Activated CD4-positive, alpha-beta T cell treated with anti-CD3 and anti-CD28 coated beads, Interleukin-2, amount 10 ng/mL, durations not matched to agents 24 days and 14 days (primary cell): ENCODE data around the gene BRPF1. TPM values are rescaled to one million over a fixed set of nuclear protein-coding genes. Genes with fewer than 3 reads are reported as not detected.

ENCODE experiments used
- DNase-seq: peaks from one replicate; pipeline ENCODE4 v3.0.0; 2022
- H3K27ac Mint-ChIP-seq: one replicate; pipeline ENCODE4 v1.8.0; 2022; ENCODE audit warnings: mild to moderate bottlenecking, mixed read lengths
- H3K27me3 Mint-ChIP-seq: one replicate; pipeline ENCODE4 v1.8.0; 2022; ENCODE audit warnings: mixed read lengths
- H3K36me3 Mint-ChIP-seq: one replicate; pipeline ENCODE4 v1.8.0; 2022; ENCODE audit warnings: low read depth, mild to moderate bottlenecking, mixed read lengths
- H3K4me1 Mint-ChIP-seq: one replicate; pipeline ENCODE4 v1.8.0; 2021; ENCODE audit warnings: mixed read lengths
- H3K4me3 Mint-ChIP-seq: one replicate; pipeline ENCODE4 v1.8.0; 2022; ENCODE audit warnings: mild to moderate bottlenecking, moderate library complexity, mixed read lengths
- H3K9me3 Mint-ChIP-seq: one replicate; pipeline ENCODE4 v1.8.0; 2021; ENCODE audit warnings: mixed read lengths
- intact Hi-C: fragments of 100-400 bp; cut with micrococcal nuclease; formaldehyde crosslinking; loops from one replicate; pipeline ENCODE4 v1.15.1; 2023
- total RNA-seq: library from RNA; stranded (reverse); gene quantifications from 2 replicates; pipeline ENCODE4 v1.2.3, GENCODE V29; 2022

Gene BRPF1
- total RNA-seq = 41.7 and 45.3 TPM in 2 replicates

GRCh38 chr3:9731206-9732079 lies at the start of gene BRPF1:
BRPF1 (plus strand) TSS chr3:9731735; CDS start chr3:9734141, 2,406 bp downstream.
- H3K36me3 Mint-ChIP-seq = peaks cover 29% of the 10 kb centered on the region

GRCh38 chr3:9682096-9682495 lies 49.4 kb upstream of the BRPF1 start:
- intact Hi-C loops = no loop called here
- H3K27ac Mint-ChIP-seq = no peak overlapping the region
- H3K36me3 Mint-ChIP-seq = peaks cover 63% of the 10 kb centered on the region
- no peaks in the 10 kb centered on the region for H3K27me3 Mint-ChIP-seq
- H3K4me1 Mint-ChIP-seq = no peaks in the 10 kb centered on the region
- no peak for DNase-seq
- no peaks in the 10 kb centered on the region for H3K9me3 Mint-ChIP-seq
- no peak overlapping the region for H3K4me3 Mint-ChIP-seq

More at GRCh38 chr3:9731206-9732079, at the start of gene BRPF1:
- Mint-ChIP-seq H3K9me3 (no peaks in the 10 kb centered on the region), H3K27me3 (no peaks in the 10 kb centered on the region), H3K27ac (peak within 1 kb of the TSS; percentile 95), H3K4me1 (peaks cover 65% of the 10 kb centered on the region), H3K4me3 (peak within 1 kb of the TSS; percentile 87)
- intact Hi-C loops = loop anchor here (1.0 to 2.0 kb wide), 7 partner anchors 19 to 369 kb away; partner anchors contain the start of genes CAMK1, CRELD1, MTMR14 and SETD5
- DNase-seq = peak; percentile 98

- intact Hi-C loops = no loop called here
- Mint-ChIP-seq H3K9me3 (no peaks in the 10 kb centered on the region), H3K27ac (no peak overlapping the region), H3K27me3 (no peaks in the 10 kb centered on the region), H3K4me1 (no peaks in the 10 kb centered on the region), H3K4me3 (no peak overlapping the region), H3K36me3 (peaks cover 62% of the 10 kb centered on the region)
- DNase-seq = no peak
These were observed 48.1 kb upstream of the BRPF1 start for GRCh38 chr3:9683426-9683825.

- no peak overlapping the region for H3K4me3 Mint-ChIP-seq
These were observed 46.1 kb upstream of the BRPF1 start for GRCh38 chr3:9685216-9686049.

GRCh38 chr3:9686050-9686550 lies 45.4 kb upstream of the BRPF1 start:
- Mint-ChIP-seq H3K36me3 (peaks cover 56% of the 10 kb centered on the region), H3K27me3 (no peaks in the 10 kb centered on the region), H3K27ac (no peak overlapping the region), H3K4me3 (no peak overlapping the region), H3K9me3 (no peaks in the 10 kb centered on the region), H3K4me1 (no peaks in the 10 kb centered on the region)
- intact Hi-C loops = no loop called here
- DNase-seq = no peak

More at GRCh38 chr3:9685216-9686049, 46.1 kb upstream of the BRPF1 start:
- Mint-ChIP-seq H3K27me3 (no peaks in the 10 kb centered on the region), H3K36me3 (peaks cover 60% of the 10 kb centered on the region), H3K9me3 (no peaks in the 10 kb centered on the region), H3K27ac (no peak overlapping the region), H3K4me1 (no peaks in the 10 kb centered on the region)
- no peak for DNase-seq
- intact Hi-C loops = no loop called here

GRCh38 chr3:9686703-9687102 lies 44.8 kb upstream of the BRPF1 start:
- H3K36me3 Mint-ChIP-seq = peaks cover 51% of the 10 kb centered on the region
- no peak overlapping the region for H3K4me3 Mint-ChIP-seq
- no peaks in the 10 kb centered on the region for H3K27me3 Mint-ChIP-seq
- no peaks in the 10 kb centered on the region for H3K9me3 Mint-ChIP-seq
- no peaks in the 10 kb centered on the region for H3K4me1 Mint-ChIP-seq
- H3K27ac Mint-ChIP-seq = no peak overlapping the region
- intact Hi-C loops = no loop called here
- no peak for DNase-seq

GRCh38 chr3:9687514-9687913 lies 44.0 kb upstream of the BRPF1 start:
- Mint-ChIP-seq H3K4me1 (no peaks in the 10 kb centered on the region), H3K27ac (no peak overlapping the region), H3K36me3 (peaks cover 49% of the 10 kb centered on the region), H3K9me3 (no peaks in the 10 kb centered on the region), H3K4me3 (no peak overlapping the region), H3K27me3 (no peaks in the 10 kb centered on the region)
- intact Hi-C loops = no loop called here
- DNase-seq = no peak

GRCh38 chr3:9688961-9689360 lies 42.6 kb upstream of the BRPF1 start:
- Mint-ChIP-seq H3K9me3 (no peaks in the 10 kb centered on the region), H3K36me3 (peaks cover 47% of the 10 kb centered on the region), H3K4me1 (no peaks in the 10 kb centered on the region), H3K27ac (no peak overlapping the region), H3K27me3 (no peaks in the 10 kb centered on the region), H3K4me3 (no peak overlapping the region)
- no peak for DNase-seq
- intact Hi-C loops = no loop called here

GRCh38 chr3:9689757-9690156 lies 41.8 kb upstream of the BRPF1 start:
- DNase-seq = no peak
- no peaks in the 10 kb centered on the region for H3K4me1 Mint-ChIP-seq
- no peaks in the 10 kb centered on the region for H3K27me3 Mint-ChIP-seq
- H3K27ac Mint-ChIP-seq = no peak overlapping the region
- H3K4me3 Mint-ChIP-seq = no peak overlapping the region
- peaks cover 42% of the 10 kb centered on the region for H3K36me3 Mint-ChIP-seq
- intact Hi-C loops = no loop called here
- H3K9me3 Mint-ChIP-seq = no peaks in the 10 kb centered on the region

GRCh38 chr3:9690451-9691450 lies 40.8 kb upstream of the BRPF1 start:
- Mint-ChIP-seq H3K27ac (no peak overlapping the region), H3K4me3 (no peak overlapping the region), H3K36me3 (peaks cover 38% of the 10 kb centered on the region), H3K9me3 (no peaks in the 10 kb centered on the region), H3K27me3 (no peaks in the 10 kb centered on the region), H3K4me1 (no peaks in the 10 kb centered on the region)
- intact Hi-C loops = no loop called here
- DNase-seq = no peak

- H3K27ac Mint-ChIP-seq = no peak overlapping the region
- no peaks in the 10 kb centered on the region for H3K27me3 Mint-ChIP-seq
- no peak overlapping the region for H3K4me3 Mint-ChIP-seq
- H3K9me3 Mint-ChIP-seq = no peaks in the 10 kb centered on the region
- intact Hi-C loops = no loop called here
- H3K36me3 Mint-ChIP-seq = peaks cover 35% of the 10 kb centered on the region
- no peak for DNase-seq
- no peaks in the 10 kb centered on the region for H3K4me1 Mint-ChIP-seq
These were observed 39.9 kb upstream of the BRPF1 start for GRCh38 chr3:9691636-9692035.

GRCh38 chr3:9692416-9692815 lies 39.1 kb upstream of the BRPF1 start:
- no peak for DNase-seq
- H3K36me3 Mint-ChIP-seq = peaks cover 33% of the 10 kb centered on the region

GRCh38 chr3:9695345-9695744 lies 36.2 kb upstream of the BRPF1 start:
- no peaks in the 10 kb centered on the region for H3K27me3 Mint-ChIP-seq
- no peak overlapping the region for H3K27ac Mint-ChIP-seq
- DNase-seq = no peak
- intact Hi-C loops = no loop called here
- H3K4me3 Mint-ChIP-seq = no peak overlapping the region
- H3K36me3 Mint-ChIP-seq = peaks cover 28% of the 10 kb centered on the region
- H3K9me3 Mint-ChIP-seq = no peaks in the 10 kb centered on the region
- H3K4me1 Mint-ChIP-seq = no peaks in the 10 kb centered on the region

More at GRCh38 chr3:9692416-9692815, 39.1 kb upstream of the BRPF1 start:
- H3K27ac Mint-ChIP-seq = no peak overlapping the region
- H3K4me1 Mint-ChIP-seq = no peaks in the 10 kb centered on the region
- intact Hi-C loops = no loop called here
- no peaks in the 10 kb centered on the region for H3K27me3 Mint-ChIP-seq
- H3K4me3 Mint-ChIP-seq = no peak overlapping the region
- H3K9me3 Mint-ChIP-seq = no peaks in the 10 kb centered on the region
